ENCODE data around the gene TCTN3. TPM values are rescaled to one million over a fixed set of nuclear protein-coding genes. Genes with fewer than 3 reads are reported as not detected.
"Not testable (repeated sequence)": the region's sequence is repeated elsewhere in the genome, so short reads cannot be mapped to it uniquely, and the experiment has no call there.

TCTN3 gene
- total RNA-seq, 1 experiment from 2014 or later = 35.8 TPM

DNA sequence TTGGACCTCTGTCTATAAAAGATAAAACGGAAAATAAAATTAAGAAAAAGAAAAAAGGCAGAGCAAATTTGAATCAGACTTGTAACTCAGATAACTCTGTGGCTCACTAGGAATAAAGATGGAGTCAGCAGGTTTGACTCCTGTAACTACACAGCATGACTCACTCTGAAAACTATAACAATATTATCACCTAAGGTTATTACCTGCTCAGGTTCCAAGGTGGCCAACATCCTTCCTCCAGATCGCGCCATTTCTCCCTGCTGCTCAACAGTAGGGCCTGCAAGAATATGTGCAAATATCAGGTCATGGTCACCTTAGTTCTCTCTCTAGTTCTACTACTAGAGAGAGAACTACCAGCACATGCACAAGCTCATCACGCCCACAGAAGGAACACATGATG lies 67.2 kb downstream of the TCTN3 start:
- DNase-seq (ENCODE audit: low read depth) = no peak

- not testable (repeated sequence) for DNase-seq (ENCODE audit: low read depth)
Measured at GRCh38 chr10:95620415-95620814, 73.3 kb downstream of the TCTN3 start.

- no peak for DNase-seq (ENCODE audit: low read depth)
Measured at GRCh38 chr10:95618101-95618500, 75.6 kb downstream of the TCTN3 start.

DNA sequence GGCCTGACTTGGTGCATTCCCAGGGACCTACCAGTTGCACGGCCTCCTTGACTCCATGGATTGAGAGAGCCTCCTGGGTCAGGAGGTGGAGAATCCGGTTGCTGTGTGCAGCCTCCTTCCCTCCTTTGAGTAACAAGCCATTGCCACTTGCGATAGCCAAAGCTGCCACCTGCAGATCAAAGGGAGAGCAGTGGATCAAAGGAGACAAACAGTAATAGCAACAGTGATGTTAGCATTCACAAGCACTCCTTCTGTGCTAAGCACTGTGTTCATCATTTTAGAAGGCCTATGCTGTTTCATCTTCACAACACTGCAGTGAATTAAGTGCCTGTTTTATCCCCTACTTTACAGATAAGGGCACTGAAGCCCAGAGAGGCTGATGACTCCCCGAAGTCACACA lies 77.3 kb downstream of the TCTN3 start:
- DNase-seq (ENCODE audit: low read depth) = no peak

Other genes with a start within 250 kb of the TCTN3 start
- 1.4 and 2.1 TPM in 2 replicates for gene SORBS1, start 132.6 kb downstream of the TCTN3 start, total RNA-seq (2014; rRNA removed; shearing (Covaris generic))
- gene ALDH18A1, start 37.2 kb downstream of the TCTN3 start, total RNA-seq (2014; rRNA removed; shearing (Covaris generic)) = 54.2 and 64.5 TPM in 2 replicates
- gene ENTPD1, start 62.2 kb upstream of the TCTN3 start, total RNA-seq (2014; rRNA removed; shearing (Covaris generic)) = 0.20 TPM in 1 of 2 replicates, not detected in the other
- not detected in 2 replicates for gene CC2D2B, start 214.0 kb upstream of the TCTN3 start, total RNA-seq (2014; rRNA removed; shearing (Covaris generic))

All from RPMI7951 (cell line).